Bronchial epithelial cell (primary cell): Measurements from ENCODE around the gene PBX1. TPM values are rescaled to one million over a fixed set of nuclear protein-coding genes. Genes with fewer than 3 reads are reported as not detected.

ENCODE experiments used
- DNase-seq: peaks from one replicate; pipeline ENCODE4 v3.0.0-alpha.2; 2010; ENCODE audit warnings: low read depth
- FAIRE-seq: peaks from 2 replicates; lab custom pipeline; 2011; peaks lifted over from hg19 to GRCh38; lab: Jason Lieb, UNC
- H3K27me3 ChIP-seq: 2 replicates; pipeline ENCODE4 v1.5.1; 2011; ENCODE audit warnings: low read length; ENCODE audit not compliant: control insufficient read depth, insufficient read depth
- H3K36me3 ChIP-seq: 2 replicates; pipeline ENCODE4 v1.5.1; 2011; ENCODE audit warnings: low read length; ENCODE audit not compliant: control insufficient read depth, insufficient read depth
- H3K4me3 ChIP-seq: 2 replicates; pipeline ENCODE4 v1.5.1; 2011; ENCODE audit warnings: mild to moderate bottlenecking, low read depth, low read length, control low read depth
- CTCF ChIP-seq: IDR thresholded peaks from 2 replicates; pipeline ENCODE4 v1.5.1; 2011; ENCODE audit warnings: mild to moderate bottlenecking, moderate library complexity, low read length, control low read depth, inconsistent platforms; ENCODE audit not compliant: insufficient read depth, severe bottlenecking
- total RNA-seq: library from RNA; depleted of rRNA; stranded (reverse); fragments of >200 nt; gene quantifications from 2 replicates; pipeline ENCODE4 v1.2.1, GENCODE V29; 2014

PBX1 gene
- total RNA-seq, 1 donor from 2014 or later: 3.2 TPM

DNA sequence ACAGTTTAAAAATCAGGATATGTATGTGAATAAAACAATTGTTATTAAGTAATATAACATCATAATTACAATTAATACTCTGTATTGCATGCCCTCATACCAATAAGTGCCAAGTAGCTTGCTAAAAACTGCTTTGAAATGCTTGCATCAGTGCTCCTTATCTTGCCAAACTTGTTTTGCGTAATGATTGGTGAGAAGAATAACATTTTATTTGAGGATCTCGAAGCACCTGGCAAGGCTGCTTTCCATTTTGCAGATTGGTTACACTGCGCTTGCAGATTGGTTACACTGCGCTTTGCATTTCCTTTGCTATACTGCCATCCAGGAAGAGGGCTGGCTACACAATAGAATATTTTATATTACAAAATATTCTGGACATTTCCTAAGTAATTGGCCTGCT is 1.7 kb upstream of the PBX1 start:
- no peaks in the 10 kb centered on the region for H3K36me3 ChIP-seq
- H3K27me3 ChIP-seq: no peaks in the 10 kb centered on the region
- DNase-seq: peak; percentile 58
- no peak for FAIRE-seq
- H3K4me3 ChIP-seq: no peak overlapping the region
- no peak for TF ChIP-seq CTCF

DNA sequence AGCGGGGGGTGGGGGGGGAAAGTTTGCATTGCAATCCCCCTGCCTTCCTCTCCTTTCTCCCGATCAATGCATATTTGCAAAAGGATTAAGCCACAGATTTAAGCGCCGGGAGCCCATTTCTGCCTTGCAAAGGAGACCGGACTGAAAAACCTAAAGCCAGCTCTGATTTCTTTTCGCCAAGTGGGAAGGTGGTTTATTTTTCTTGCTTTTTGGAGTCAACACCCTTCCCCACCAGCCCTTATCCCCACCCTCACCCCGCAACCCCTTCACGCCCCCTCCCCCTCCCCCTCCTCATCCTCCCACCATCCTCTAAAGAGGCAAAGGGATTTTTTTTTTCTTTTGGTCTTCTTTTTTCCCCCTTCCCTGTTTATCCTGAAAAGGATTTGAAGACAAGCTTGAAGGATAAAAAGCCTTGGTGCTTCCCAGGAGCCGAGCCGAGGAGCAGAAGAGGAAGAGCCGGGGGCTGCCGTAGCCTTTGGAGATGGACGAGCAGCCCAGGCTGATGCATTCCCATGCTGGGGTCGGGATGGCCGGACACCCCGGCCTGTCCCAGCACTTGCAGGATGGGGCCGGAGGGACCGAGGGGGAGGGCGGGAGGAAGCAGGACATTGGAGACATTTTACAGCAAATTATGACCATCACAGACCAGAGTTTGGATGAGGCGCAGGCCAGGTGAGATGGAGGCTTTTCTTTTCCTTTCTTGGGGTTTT is 513 bp downstream of the PBX1 start:
- DNase-seq: peak; percentile 26
- TF ChIP-seq CTCF: no peak

GRCh38 chr1:164560121-164560541 is 1.1 kb downstream of the PBX1 start:
- peak; percentile 20 for DNase-seq
- no peaks in the 10 kb centered on the region for H3K27me3 ChIP-seq
- FAIRE-seq: no peak
- TF ChIP-seq CTCF: no peak
- H3K4me3 ChIP-seq: peak overlapping the region; percentile 53
- no peaks in the 10 kb centered on the region for H3K36me3 ChIP-seq

More for the DNA sequence above, 513 bp downstream of the PBX1 start:
- H3K27me3 ChIP-seq: no peaks in the 10 kb centered on the region
- no peak for FAIRE-seq
- H3K4me3 ChIP-seq: peak overlapping the region; percentile 53
- H3K36me3 ChIP-seq: no peaks in the 10 kb centered on the region

GRCh38 chr1:164560556-164560955 is 1.6 kb downstream of the PBX1 start:
- H3K4me3 ChIP-seq: peak overlapping the region; percentile 53
- DNase-seq (no peak), FAIRE-seq (no peak)
- no peak for TF ChIP-seq CTCF
- no peaks in the 10 kb centered on the region for H3K27me3 ChIP-seq
- no peaks in the 10 kb centered on the region for H3K36me3 ChIP-seq

GRCh38 chr1:164561007-164561406 is 2.0 kb downstream of the PBX1 start:
- H3K27me3 ChIP-seq: no peaks in the 10 kb centered on the region
- no peak for FAIRE-seq
- no peaks in the 10 kb centered on the region for H3K36me3 ChIP-seq
- peak overlapping the region; percentile 53 for H3K4me3 ChIP-seq
- TF ChIP-seq CTCF: no peak
- DNase-seq: peak; percentile 46

DNA sequence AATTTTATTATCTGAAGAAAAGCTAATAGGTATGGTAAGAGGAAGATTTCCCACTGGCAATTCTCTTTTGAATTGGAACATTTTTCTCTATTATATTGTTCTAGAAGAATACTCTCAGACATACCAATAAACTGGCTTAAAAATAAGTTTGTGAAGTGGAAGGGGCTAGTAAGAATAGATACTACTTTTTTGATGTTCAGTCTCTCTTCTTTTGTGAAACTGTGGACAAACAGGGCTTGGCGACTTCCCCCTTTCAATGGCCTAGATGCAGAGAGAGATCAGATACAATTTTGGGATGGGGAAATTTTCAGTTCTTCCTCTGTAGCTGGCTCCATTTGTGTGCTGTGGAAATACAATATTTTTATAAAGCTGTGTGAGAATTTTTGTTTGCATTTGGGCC is 2.5 kb downstream of the PBX1 start:
- FAIRE-seq (no peak), DNase-seq (peak; percentile 23)
- peak overlapping the region; percentile 53 for H3K4me3 ChIP-seq
- no peaks in the 10 kb centered on the region for H3K27me3 ChIP-seq
- H3K36me3 ChIP-seq: no peaks in the 10 kb centered on the region
- no peak for TF ChIP-seq CTCF
